HEK293 (cell line): ENCODE results near the gene KLHL11.

Source experiments
- OSR2 ChIP-seq: fragments of 450-650 bp; formaldehyde crosslinking; IDR thresholded peaks from 2 replicates; pipeline ENCODE4 v1.5.1; 2016; ENCODE audit warnings: missing biosample characterization, missing genetic modification characterization
- WT1 ChIP-seq: fragments of 450-650 bp; formaldehyde crosslinking; IDR thresholded peaks from 2 replicates; pipeline ENCODE4 v1.5.1; 2016; ENCODE audit warnings: missing biosample characterization, missing genetic modification characterization
- ZBTB17 ChIP-seq: fragments of 450-650 bp; formaldehyde crosslinking; IDR thresholded peaks from 2 replicates; pipeline ENCODE4 v1.5.1; 2016; ENCODE audit warnings: missing biosample characterization, missing genetic modification characterization
- ZBTB7A ChIP-seq: fragments of 450-650 bp; formaldehyde crosslinking; IDR thresholded peaks from 2 replicates; pipeline ENCODE4 v1.5.1; 2016; ENCODE audit warnings: low read depth, missing biosample characterization, missing genetic modification characterization
- ZNF138 ChIP-seq: fragments of 450-650 bp; formaldehyde crosslinking; IDR thresholded peaks from 2 replicates; pipeline ENCODE4 v1.5.1; 2016; ENCODE audit warnings: missing biosample characterization, missing genetic modification characterization, borderline replicate concordance
- ZNF146 ChIP-seq: fragments of 450-650 bp; formaldehyde crosslinking; IDR thresholded peaks from 2 replicates; pipeline ENCODE4 v1.5.1; 2016; ENCODE audit warnings: missing biosample characterization, missing genetic modification characterization
- ZNF311 ChIP-seq: fragments of 450-650 bp; formaldehyde crosslinking; IDR thresholded peaks from 2 replicates; pipeline ENCODE4 v1.5.1; 2017; ENCODE audit warnings: missing biosample characterization, missing genetic modification characterization, borderline replicate concordance
- ZNF324 ChIP-seq: fragments of 450-650 bp; formaldehyde crosslinking; IDR thresholded peaks from 2 replicates; pipeline ENCODE4 v1.5.1; 2016; ENCODE audit warnings: missing biosample characterization, missing genetic modification characterization
- ZNF391 ChIP-seq: fragments of 450-650 bp; formaldehyde crosslinking; IDR thresholded peaks from 2 replicates; pipeline ENCODE4 v1.5.1; 2016; ENCODE audit warnings: low read depth, missing biosample characterization, missing genetic modification characterization, borderline replicate concordance
- ZNF416 ChIP-seq: fragments of 450-650 bp; formaldehyde crosslinking; IDR thresholded peaks from 2 replicates; pipeline ENCODE4 v1.5.1; 2016; ENCODE audit warnings: missing biosample characterization, missing genetic modification characterization
- ZNF433 ChIP-seq: fragments of 450-650 bp; formaldehyde crosslinking; IDR thresholded peaks from 2 replicates; pipeline ENCODE4 v1.5.1; 2016; ENCODE audit warnings: missing biosample characterization, missing genetic modification characterization, low read depth
- TF ChIP-seq, protein P1 (sequence below): fragments of 450-650 bp; formaldehyde crosslinking; IDR thresholded peaks from 2 replicates; pipeline ENCODE4 v1.5.1; 2016; ENCODE audit warnings: missing biosample characterization, missing genetic modification characterization
- TF ChIP-seq, protein P2 (sequence below): fragments of 450-650 bp; formaldehyde crosslinking; IDR thresholded peaks from 2 replicates; pipeline ENCODE4 v1.5.1; 2016; ENCODE audit warnings: missing biosample characterization, missing genetic modification characterization
- TF ChIP-seq, protein P3 (sequence below): fragments of 450-650 bp; IDR thresholded peaks from 2 replicates; pipeline ENCODE4 v1.5.1; 2018; ENCODE audit warnings: missing biosample characterization, missing genetic modification characterization

DNA sequence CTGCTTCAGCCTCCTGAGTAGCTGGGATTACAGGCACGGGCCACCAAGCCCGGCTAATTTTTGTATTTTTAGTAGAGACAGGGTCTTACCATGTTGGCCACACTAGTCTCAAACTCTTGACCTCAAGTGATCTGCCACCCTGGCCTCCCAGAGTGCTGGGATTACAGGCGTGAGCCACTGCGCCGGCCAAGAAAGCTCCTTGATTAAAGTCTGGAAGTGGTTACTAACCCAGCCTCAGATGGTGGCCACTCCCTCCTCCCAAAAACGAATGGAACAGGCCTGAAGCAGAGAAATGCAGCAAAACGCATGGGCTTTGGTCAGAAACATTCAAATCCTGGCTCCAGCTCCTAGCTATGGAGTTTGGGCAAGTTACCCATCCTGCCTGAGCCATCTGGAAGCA lies 41.1 kb downstream of the KLHL11 start:
- TF ChIP-seq, protein P1, sequence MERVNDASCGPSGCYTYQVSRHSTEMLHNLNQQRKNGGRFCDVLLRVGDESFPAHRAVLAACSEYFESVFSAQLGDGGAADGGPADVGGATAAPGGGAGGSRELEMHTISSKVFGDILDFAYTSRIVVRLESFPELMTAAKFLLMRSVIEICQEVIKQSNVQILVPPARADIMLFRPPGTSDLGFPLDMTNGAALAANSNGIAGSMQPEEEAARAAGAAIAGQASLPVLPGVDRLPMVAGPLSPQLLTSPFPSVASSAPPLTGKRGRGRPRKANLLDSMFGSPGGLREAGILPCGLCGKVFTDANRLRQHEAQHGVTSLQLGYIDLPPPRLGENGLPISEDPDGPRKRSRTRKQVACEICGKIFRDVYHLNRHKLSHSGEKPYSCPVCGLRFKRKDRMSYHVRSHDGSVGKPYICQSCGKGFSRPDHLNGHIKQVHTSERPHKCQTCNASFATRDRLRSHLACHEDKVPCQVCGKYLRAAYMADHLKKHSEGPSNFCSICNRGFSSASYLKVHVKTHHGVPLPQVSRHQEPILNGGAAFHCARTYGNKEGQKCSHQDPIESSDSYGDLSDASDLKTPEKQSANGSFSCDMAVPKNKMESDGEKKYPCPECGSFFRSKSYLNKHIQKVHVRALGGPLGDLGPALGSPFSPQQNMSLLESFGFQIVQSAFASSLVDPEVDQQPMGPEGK (tag by site-specific recombination), result no peak
- TF ChIP-seq, protein P2, sequence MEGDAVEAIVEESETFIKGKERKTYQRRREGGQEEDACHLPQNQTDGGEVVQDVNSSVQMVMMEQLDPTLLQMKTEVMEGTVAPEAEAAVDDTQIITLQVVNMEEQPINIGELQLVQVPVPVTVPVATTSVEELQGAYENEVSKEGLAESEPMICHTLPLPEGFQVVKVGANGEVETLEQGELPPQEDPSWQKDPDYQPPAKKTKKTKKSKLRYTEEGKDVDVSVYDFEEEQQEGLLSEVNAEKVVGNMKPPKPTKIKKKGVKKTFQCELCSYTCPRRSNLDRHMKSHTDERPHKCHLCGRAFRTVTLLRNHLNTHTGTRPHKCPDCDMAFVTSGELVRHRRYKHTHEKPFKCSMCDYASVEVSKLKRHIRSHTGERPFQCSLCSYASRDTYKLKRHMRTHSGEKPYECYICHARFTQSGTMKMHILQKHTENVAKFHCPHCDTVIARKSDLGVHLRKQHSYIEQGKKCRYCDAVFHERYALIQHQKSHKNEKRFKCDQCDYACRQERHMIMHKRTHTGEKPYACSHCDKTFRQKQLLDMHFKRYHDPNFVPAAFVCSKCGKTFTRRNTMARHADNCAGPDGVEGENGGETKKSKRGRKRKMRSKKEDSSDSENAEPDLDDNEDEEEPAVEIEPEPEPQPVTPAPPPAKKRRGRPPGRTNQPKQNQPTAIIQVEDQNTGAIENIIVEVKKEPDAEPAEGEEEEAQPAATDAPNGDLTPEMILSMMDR (tag by site-specific recombination), result no peak
- no peak for TF ChIP-seq OSR2 (tag by site-specific recombination)
- no peak for TF ChIP-seq ZNF433 (tag by site-specific recombination)
- no peak for TF ChIP-seq ZNF416
- TF ChIP-seq ZBTB17 (tag by site-specific recombination), result no peak
- TF ChIP-seq ZBTB7A (tag by site-specific recombination), result no peak
- no peak for TF ChIP-seq ZNF146 (tag by site-specific recombination)
- TF ChIP-seq, protein P3, sequence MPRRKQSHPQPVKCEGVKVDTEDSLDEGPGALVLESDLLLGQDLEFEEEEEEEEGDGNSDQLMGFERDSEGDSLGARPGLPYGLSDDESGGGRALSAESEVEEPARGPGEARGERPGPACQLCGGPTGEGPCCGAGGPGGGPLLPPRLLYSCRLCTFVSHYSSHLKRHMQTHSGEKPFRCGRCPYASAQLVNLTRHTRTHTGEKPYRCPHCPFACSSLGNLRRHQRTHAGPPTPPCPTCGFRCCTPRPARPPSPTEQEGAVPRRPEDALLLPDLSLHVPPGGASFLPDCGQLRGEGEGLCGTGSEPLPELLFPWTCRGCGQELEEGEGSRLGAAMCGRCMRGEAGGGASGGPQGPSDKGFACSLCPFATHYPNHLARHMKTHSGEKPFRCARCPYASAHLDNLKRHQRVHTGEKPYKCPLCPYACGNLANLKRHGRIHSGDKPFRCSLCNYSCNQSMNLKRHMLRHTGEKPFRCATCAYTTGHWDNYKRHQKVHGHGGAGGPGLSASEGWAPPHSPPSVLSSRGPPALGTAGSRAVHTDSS, result no peak
- TF ChIP-seq ZNF391 (tag by site-specific recombination), result no peak
- no peak for TF ChIP-seq ZNF138 (tag by site-specific recombination)
- no peak for TF ChIP-seq ZNF324 (tag by site-specific recombination)
- TF ChIP-seq ZNF311 (tag by site-specific recombination), result no peak
- no peak for TF ChIP-seq WT1 (tag by site-specific recombination)
